ENCODE data around the gene TMEM69.

DNA sequence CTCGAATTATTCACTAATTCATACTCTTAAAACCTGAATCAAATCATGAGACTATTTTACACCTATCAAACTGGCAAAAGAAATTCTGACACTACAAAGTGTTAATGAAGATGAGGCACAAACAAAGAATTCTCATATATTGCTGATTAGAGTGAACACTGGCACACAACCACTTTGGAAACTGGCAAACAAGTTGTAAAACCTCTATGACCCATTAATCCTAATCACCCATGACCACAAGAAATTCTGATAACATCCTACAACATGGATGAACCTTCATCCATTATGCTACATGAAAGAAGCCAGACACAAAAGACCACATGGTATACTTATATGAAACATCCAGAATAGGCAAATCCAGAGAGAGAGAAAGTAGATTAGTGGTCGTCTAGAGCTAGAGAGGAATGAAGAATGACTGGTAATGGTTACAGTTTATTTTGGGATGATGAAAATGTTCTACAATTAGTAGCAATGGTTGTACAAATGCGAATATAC lies 10.2 kb upstream of the TMEM69 start:
- TF ChIP-seq, protein P1, sequence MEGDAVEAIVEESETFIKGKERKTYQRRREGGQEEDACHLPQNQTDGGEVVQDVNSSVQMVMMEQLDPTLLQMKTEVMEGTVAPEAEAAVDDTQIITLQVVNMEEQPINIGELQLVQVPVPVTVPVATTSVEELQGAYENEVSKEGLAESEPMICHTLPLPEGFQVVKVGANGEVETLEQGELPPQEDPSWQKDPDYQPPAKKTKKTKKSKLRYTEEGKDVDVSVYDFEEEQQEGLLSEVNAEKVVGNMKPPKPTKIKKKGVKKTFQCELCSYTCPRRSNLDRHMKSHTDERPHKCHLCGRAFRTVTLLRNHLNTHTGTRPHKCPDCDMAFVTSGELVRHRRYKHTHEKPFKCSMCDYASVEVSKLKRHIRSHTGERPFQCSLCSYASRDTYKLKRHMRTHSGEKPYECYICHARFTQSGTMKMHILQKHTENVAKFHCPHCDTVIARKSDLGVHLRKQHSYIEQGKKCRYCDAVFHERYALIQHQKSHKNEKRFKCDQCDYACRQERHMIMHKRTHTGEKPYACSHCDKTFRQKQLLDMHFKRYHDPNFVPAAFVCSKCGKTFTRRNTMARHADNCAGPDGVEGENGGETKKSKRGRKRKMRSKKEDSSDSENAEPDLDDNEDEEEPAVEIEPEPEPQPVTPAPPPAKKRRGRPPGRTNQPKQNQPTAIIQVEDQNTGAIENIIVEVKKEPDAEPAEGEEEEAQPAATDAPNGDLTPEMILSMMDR (IDR thresholded peaks at IDR 0.05), result no peak
- no peak for TF ChIP-seq POLR2A (IDR thresholded peaks at IDR 0.05)

All from testis (tissue), 2 donors.